Suprapubic skin (tissue), 4 donors: Measurements from ENCODE around the gene DGKB. TPM values are rescaled to one million over a fixed set of nuclear protein-coding genes. Genes with fewer than 3 reads are reported as not detected.

ENCODE experiments used
- DNase-seq, 2 donors: peaks; one replicate each; pipeline ENCODE4 v3.0.0-alpha.2; 2019; ENCODE audit warnings: low spot score in 2 of 2
- H3K27ac ChIP-seq: fragments of 200-600 bp; sonication (generic); one replicate; pipeline ENCODE4 v1.5.1; 2019
- H3K27me3 ChIP-seq: fragments of 200-600 bp; sonication (generic); one replicate; pipeline ENCODE4 v1.5.1; 2019
- H3K36me3 ChIP-seq: fragments of 200-600 bp; sonication (generic); one replicate; pipeline ENCODE4 v1.5.1; 2019
- H3K4me1 ChIP-seq: fragments of 200-600 bp; sonication (generic); one replicate; pipeline ENCODE4 v1.5.1; 2019
- H3K4me3 ChIP-seq: fragments of 200-600 bp; sonication (generic); one replicate; pipeline ENCODE4 v1.5.1; 2019; ENCODE audit warnings: mild to moderate bottlenecking
- H3K9me3 ChIP-seq: fragments of 200-600 bp; sonication (generic); one replicate; pipeline ENCODE4 v1.5.1; 2019
- EP300 ChIP-seq: sonication (generic); formaldehyde crosslinking; IDR thresholded peaks from one replicate; pipeline ENCODE4 v1.6.1; 2017; ENCODE audit warnings: antibody characterized with exemption
- POLR2A ChIP-seq, 2 donors: fragments of 450-650 bp; IDR thresholded peaks; one replicate each; pipeline ENCODE4 v1.6.1; 2017; ENCODE audit warnings: antibody characterized with exemption in 2 of 2, mild to moderate bottlenecking in 2 of 2, moderate library complexity in 2 of 2
- POLR2AphosphoS5 ChIP-seq, 3 donors: sonication (generic); formaldehyde crosslinking; IDR thresholded peaks; one replicate each; pipeline ENCODE4 v1.6.1; 2017; ENCODE audit warnings: antibody characterized with exemption in 3 of 3
- WGBS: methylation state at CpG from one replicate; pipeline ENCODE4 v1.1.5; 2018; 5-methylcytosine and 5-hydroxymethylcytosine counted together
- total RNA-seq, 4 donors: library from RNA; depleted of rRNA; stranded (reverse); fragments of >200 nt; gene quantifications; one replicate each; pipeline ENCODE4 v1.1.0, GENCODE V29; 2016
- TF ChIP-seq, protein P1 (sequence below), 2 donors: fragments of 200-600 bp in 1 of 2; fragments of 450-650 bp in 1 of 2; sonication (generic) in 1 of 2; IDR thresholded peaks; one replicate each; pipeline ENCODE4 v1.5.1; 2016 to 2019; ENCODE audit warnings: antibody characterized with exemption in 2 of 2, mild to moderate bottlenecking in 1 of 2, moderate library complexity in 1 of 2

Gene DGKB
- total RNA-seq, 4 donors from 2014 or later, result 0.17 to 0.30 TPM; not detected in 2

DNA sequence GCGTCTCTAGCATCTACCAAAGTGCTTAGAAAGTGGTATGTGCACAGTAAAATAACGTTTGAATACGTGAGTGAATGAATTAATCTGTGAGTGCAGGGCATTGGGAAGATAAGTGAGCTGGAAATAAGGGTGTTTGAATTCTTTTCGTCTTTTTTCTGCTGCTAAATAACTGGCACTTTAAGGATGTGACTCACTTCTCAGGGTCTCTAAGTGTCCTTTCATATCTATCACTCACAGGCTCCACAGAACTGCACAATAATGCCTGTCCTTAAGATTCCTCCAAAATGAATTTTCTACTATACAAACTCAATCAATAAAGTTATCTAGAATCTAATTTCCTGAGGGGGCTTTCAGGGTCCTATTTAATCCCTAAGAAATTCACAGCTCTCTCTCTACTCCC is 3.2 kb upstream of the DGKB start:
- no peak for DNase-seq
- Histone ChIP-seq H3K36me3 (no peaks in the 10 kb centered on the region), H3K9me3 (no peaks in the 10 kb centered on the region), H3K4me3 (no peak overlapping the region), H3K27me3 (peaks cover 5% of the 10 kb centered on the region), H3K27ac (no peak overlapping the region), H3K4me1 (peaks cover 11% of the 10 kb centered on the region)
- TF ChIP-seq POLR2AphosphoS5 (IDR thresholded peaks at IDR 0.05) (no peak), EP300 (no peak), POLR2A (IDR thresholded peaks at IDR 0.05) (no peak)
- TF ChIP-seq, protein P1, sequence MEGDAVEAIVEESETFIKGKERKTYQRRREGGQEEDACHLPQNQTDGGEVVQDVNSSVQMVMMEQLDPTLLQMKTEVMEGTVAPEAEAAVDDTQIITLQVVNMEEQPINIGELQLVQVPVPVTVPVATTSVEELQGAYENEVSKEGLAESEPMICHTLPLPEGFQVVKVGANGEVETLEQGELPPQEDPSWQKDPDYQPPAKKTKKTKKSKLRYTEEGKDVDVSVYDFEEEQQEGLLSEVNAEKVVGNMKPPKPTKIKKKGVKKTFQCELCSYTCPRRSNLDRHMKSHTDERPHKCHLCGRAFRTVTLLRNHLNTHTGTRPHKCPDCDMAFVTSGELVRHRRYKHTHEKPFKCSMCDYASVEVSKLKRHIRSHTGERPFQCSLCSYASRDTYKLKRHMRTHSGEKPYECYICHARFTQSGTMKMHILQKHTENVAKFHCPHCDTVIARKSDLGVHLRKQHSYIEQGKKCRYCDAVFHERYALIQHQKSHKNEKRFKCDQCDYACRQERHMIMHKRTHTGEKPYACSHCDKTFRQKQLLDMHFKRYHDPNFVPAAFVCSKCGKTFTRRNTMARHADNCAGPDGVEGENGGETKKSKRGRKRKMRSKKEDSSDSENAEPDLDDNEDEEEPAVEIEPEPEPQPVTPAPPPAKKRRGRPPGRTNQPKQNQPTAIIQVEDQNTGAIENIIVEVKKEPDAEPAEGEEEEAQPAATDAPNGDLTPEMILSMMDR (IDR thresholded peaks at IDR 0.05), result no peak
- 62% methylated on average over 4 of the region's 4 CpGs for WGBS

DNA sequence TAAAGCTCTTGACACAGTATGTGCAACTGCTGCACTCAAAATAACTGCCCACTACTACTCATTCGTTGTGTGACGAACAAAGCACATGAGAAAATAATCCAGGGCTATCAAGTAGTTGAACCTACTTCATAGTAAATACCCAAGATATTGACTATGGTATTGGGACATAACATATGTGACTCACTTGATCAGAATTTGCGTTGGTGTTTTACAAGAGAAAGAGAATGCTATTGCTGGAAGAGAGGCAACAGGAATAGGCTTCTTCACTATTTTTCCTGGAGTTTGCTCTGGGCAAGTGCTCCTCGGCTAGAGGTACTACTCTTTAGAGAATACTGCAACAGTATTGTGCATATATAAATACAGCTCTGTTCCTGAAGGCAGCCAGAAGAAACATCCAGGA is 2.5 kb downstream of the DGKB start:
- Histone ChIP-seq H3K36me3 (no peaks in the 10 kb centered on the region), H3K4me3 (no peak overlapping the region), H3K4me1 (peaks cover 11% of the 10 kb centered on the region), H3K9me3 (no peaks in the 10 kb centered on the region), H3K27me3 (peaks cover 5% of the 10 kb centered on the region), H3K27ac (no peak overlapping the region)
- 94% methylated on average over 4 of the region's 4 CpGs for WGBS
- no peak for DNase-seq
- TF ChIP-seq POLR2AphosphoS5 (IDR thresholded peaks at IDR 0.05) (no peak), POLR2A (IDR thresholded peaks at IDR 0.05) (no peak), EP300 (no peak)
- TF ChIP-seq, protein P1 (IDR thresholded peaks at IDR 0.05), result no peak

DNA sequence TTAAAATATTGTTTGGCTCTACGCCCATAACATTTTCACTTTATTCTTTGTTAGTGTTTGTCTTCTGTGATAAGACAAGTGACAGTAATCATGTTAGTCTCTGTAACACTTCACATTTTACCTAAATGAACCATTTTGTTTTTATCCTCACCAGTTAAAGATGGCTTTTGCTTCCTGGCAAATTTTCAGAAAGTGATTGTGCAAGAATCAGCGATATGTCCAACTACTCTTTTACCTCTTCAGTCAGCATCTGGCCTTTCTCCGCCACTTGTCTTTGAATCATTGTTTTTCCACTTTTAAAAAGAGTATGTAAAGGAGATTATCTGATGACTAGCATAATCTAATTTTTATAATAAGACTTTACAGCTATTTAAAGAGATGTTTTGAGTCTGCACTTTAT is 3.5 kb downstream of the DGKB start:
- H3K4me3 ChIP-seq, result no peak overlapping the region
- H3K27ac ChIP-seq, result no peak overlapping the region
- no peaks in the 10 kb centered on the region for H3K36me3 ChIP-seq
- no peak for DNase-seq
- WGBS, result 69% methylated on average over 3 of the region's 3 CpGs
- peaks cover 11% of the 10 kb centered on the region for H3K4me1 ChIP-seq
- peaks cover under 1% of the 10 kb centered on the region for H3K27me3 ChIP-seq
- H3K9me3 ChIP-seq, result no peaks in the 10 kb centered on the region
- TF ChIP-seq EP300 (no peak), POLR2AphosphoS5 (IDR thresholded peaks at IDR 0.05) (no peak), POLR2A (IDR thresholded peaks at IDR 0.05) (no peak)
- TF ChIP-seq, protein P1 (IDR thresholded peaks at IDR 0.05), result no peak

DNA sequence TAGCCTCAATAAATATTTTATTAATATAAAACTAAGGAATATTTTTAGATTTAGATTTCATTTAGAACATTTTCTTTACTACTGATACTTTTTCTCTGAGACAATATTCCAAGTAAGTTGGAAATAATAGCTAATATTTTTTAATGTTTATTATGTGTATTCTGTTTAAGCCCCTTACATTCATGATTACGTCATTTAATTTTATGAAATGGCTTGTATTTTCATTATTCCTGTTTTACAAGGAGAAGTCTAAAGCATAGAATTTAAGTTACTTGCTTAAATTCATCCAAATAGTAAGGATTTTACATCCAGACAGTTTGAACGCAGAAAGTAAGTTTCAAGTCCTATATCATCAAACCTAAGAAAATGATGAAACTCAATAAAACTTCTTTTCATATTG is 6.1 kb downstream of the DGKB start:
- no peaks in the 10 kb centered on the region for H3K4me1 ChIP-seq
- DNase-seq, result no peak
- H3K36me3 ChIP-seq, result no peaks in the 10 kb centered on the region
- TF ChIP-seq, protein P1 (IDR thresholded peaks at IDR 0.05), result no peak
- no peak for TF ChIP-seq POLR2AphosphoS5 (IDR thresholded peaks at IDR 0.05)
- no peak for TF ChIP-seq POLR2A (IDR thresholded peaks at IDR 0.05)
- no peak for TF ChIP-seq EP300
- no peaks in the 10 kb centered on the region for H3K9me3 ChIP-seq
- no peak overlapping the region for H3K4me3 ChIP-seq
- WGBS, result 95% methylated on average over 2 of the region's 2 CpGs
- H3K27ac ChIP-seq, result no peak overlapping the region
- no peaks in the 10 kb centered on the region for H3K27me3 ChIP-seq

DNA sequence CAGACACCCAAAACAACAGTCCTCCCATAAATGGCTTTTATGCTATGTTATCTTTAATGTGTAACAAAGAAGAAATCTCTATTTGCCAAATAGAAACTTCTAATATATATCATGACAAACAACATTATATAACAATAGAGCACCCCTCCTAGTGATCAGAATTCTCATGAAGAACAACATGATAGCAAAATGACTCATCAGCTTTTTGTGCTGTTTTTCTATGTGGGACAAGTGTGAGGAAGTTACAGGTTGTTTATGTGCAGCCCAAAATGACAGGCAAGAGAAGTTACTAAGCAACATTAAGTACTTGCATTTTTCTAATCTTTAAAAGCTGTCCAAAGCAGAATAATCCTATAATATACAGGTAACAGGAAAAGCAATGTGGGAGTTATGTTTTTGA is 7.7 kb downstream of the DGKB start:
- no peak for DNase-seq
- Histone ChIP-seq H3K9me3 (no peaks in the 10 kb centered on the region), H3K27ac (no peak overlapping the region), H3K36me3 (no peaks in the 10 kb centered on the region), H3K4me1 (no peaks in the 10 kb centered on the region), H3K27me3 (no peaks in the 10 kb centered on the region), H3K4me3 (no peak overlapping the region)
- TF ChIP-seq POLR2A (IDR thresholded peaks at IDR 0.05) (no peak), EP300 (no peak), POLR2AphosphoS5 (IDR thresholded peaks at IDR 0.05) (no peak)
- TF ChIP-seq, protein P1 (IDR thresholded peaks at IDR 0.05), result no peak
